Measurements from ENCODE around the gene CDKL4. TPM values are rescaled to one million over a fixed set of nuclear protein-coding genes. Genes with fewer than 3 reads are reported as not detected.

CDKL4 gene
- polyA plus RNA-seq, 3 donors, result 0.06 TPM; not detected in 2

- H3K27ac ChIP-seq (ENCODE audit: low read depth, low read length), result no peak overlapping the region
- 71 to 76% (median 76%) methylated on average over 4 of the region's 4 CpGs for WGBS, 3 donors
Observed at GRCh38 chr2:39241588-39241987, 2.2 kb downstream of the CDKL4 start.

GRCh38 chr2:39240758-39241157, 3.0 kb downstream of the CDKL4 start:
- H3K27ac ChIP-seq (ENCODE audit: low read depth, low read length), result no peak overlapping the region
- 79 to 93% (median 90%) methylated on average over 6 of the region's 6 CpGs for WGBS, 3 donors

- H3K27ac ChIP-seq (ENCODE audit: low read depth, low read length), result no peak overlapping the region
- 86 to 100% (median 98%) methylated on average over 1 of the region's 1 CpG for WGBS, 3 donors
Observed at GRCh38 chr2:39234754-39235153, 9.0 kb downstream of the CDKL4 start.

- no peak overlapping the region for H3K27ac ChIP-seq (ENCODE audit: low read depth, low read length)
Observed at GRCh38 chr2:39232141-39232540, 11.6 kb downstream of the CDKL4 start.

GRCh38 chr2:39228413-39229209, 15.2 kb downstream of the CDKL4 start:
- H3K27ac ChIP-seq (ENCODE audit: low read depth, low read length), result no peak overlapping the region
- WGBS, 3 donors, result 28 to 30% (median 30%) methylated on average over 19 of the region's 19 CpGs

- WGBS, 3 donors, result 17 to 26% (median 20%) methylated on average over 9 of the region's 9 CpGs
- no peak overlapping the region for H3K27ac ChIP-seq (ENCODE audit: low read depth, low read length)
Observed at GRCh38 chr2:39227628-39228412, 15.9 kb downstream of the CDKL4 start.

- H3K27ac ChIP-seq (ENCODE audit: low read depth, low read length), result no peak overlapping the region
- 77 to 88% (median 88%) methylated on average over 1 of the region's 1 CpG for WGBS, 3 donors
Observed at GRCh38 chr2:39225567-39225966, 18.2 kb downstream of the CDKL4 start.

GRCh38 chr2:39223909-39224308, 19.9 kb downstream of the CDKL4 start:
- WGBS, 3 donors, result 89 to 95% (median 91%) methylated on average over 1 of the region's 1 CpG
- no peak overlapping the region for H3K27ac ChIP-seq (ENCODE audit: low read depth, low read length)

GRCh38 chr2:39221459-39221858, 22.3 kb downstream of the CDKL4 start:
- no peak overlapping the region for H3K27ac ChIP-seq (ENCODE audit: low read depth, low read length)
- 92 to 96% (median 94%) methylated on average over 3 of the region's 3 CpGs for WGBS, 3 donors

GRCh38 chr2:39220136-39220535, 23.6 kb downstream of the CDKL4 start:
- 92 to 97% (median 94%) methylated on average over 2 of the region's 2 CpGs for WGBS, 3 donors

GRCh38 chr2:39218391-39218790, 25.4 kb downstream of the CDKL4 start:
- 89 to 93% (median 93%) methylated on average over 5 of the region's 5 CpGs for WGBS, 3 donors

More at GRCh38 chr2:39220136-39220535, 23.6 kb downstream of the CDKL4 start:
- no peak overlapping the region for H3K27ac ChIP-seq (ENCODE audit: low read depth, low read length)

GRCh38 chr2:39217192-39217550, 26.6 kb downstream of the CDKL4 start:
- 58 to 72% (median 62%) methylated on average over 4 of the region's 4 CpGs for WGBS, 3 donors

More at GRCh38 chr2:39218391-39218790, 25.4 kb downstream of the CDKL4 start:
- H3K27ac ChIP-seq (ENCODE audit: low read depth, low read length), result no peak overlapping the region

GRCh38 chr2:39216346-39217191, 27.2 kb downstream of the CDKL4 start:
- 50 to 70% (median 61%) methylated on average over 12 of the region's 12 CpGs for WGBS, 3 donors
- no peak overlapping the region for H3K27ac ChIP-seq (ENCODE audit: low read depth, low read length)

More at GRCh38 chr2:39217192-39217550, 26.6 kb downstream of the CDKL4 start:
- H3K27ac ChIP-seq (ENCODE audit: low read depth, low read length), result no peak overlapping the region

- H3K27ac ChIP-seq (ENCODE audit: low read depth, low read length), result no peak overlapping the region
- 74 to 87% (median 81%) methylated on average over 2 of the region's 2 CpGs for WGBS, 3 donors
Observed at GRCh38 chr2:39215545-39215944, 28.2 kb downstream of the CDKL4 start.

- H3K27ac ChIP-seq (ENCODE audit: low read depth, low read length), result no peak overlapping the region
- WGBS, 3 donors, result 93 to 99% (median 93%) methylated on average over 1 of the region's 1 CpG
Observed at GRCh38 chr2:39213015-39213414, 30.8 kb downstream of the CDKL4 start.

- WGBS, 3 donors, result 79 to 92% (median 79%) methylated on average over 1 of the region's 1 CpG
Observed at GRCh38 chr2:39210846-39211245, 32.9 kb downstream of the CDKL4 start.

GRCh38 chr2:39203382-39203781, 40.4 kb downstream of the CDKL4 start:
- 78 to 92% (median 81%) methylated on average over 6 of the region's 6 CpGs for WGBS, 3 donors
- H3K27ac ChIP-seq (ENCODE audit: low read depth, low read length), result no peak overlapping the region

More at GRCh38 chr2:39210846-39211245, 32.9 kb downstream of the CDKL4 start:
- H3K27ac ChIP-seq (ENCODE audit: low read depth, low read length), result no peak overlapping the region

- WGBS, 3 donors, result 87 to 90% (median 88%) methylated on average over 1 of the region's 1 CpG
- H3K27ac ChIP-seq (ENCODE audit: low read depth, low read length), result no peak overlapping the region
Observed at GRCh38 chr2:39202639-39203369, 41.0 kb downstream of the CDKL4 start.

Measured in adipose tissue (tissue), 3 donors.